ENCODE measurements around the gene ZNF133.

ZNF133 gene

DNA sequence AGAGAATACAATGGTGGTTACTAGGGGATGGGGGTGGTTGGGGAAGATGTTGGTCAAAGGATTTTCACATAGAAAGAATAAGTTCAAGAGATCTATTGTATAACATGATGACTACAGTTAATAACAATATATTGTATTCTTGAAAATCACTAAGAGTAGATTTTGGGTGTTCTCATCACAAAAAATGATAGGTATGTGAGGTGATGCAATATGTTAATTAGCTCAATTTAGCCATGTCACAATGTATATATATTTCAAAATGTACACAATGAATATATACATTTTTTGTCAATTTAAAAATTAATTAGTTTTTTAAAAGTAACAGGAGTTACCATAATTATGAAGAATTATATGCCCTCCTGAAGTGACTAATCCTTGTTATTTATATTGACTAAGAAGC, 22.3 kb downstream of the ZNF133 start:
- no peaks in the 10 kb centered on the region for H3K27me3 ChIP-seq (replicated peaks; ENCODE audit: insufficient read depth, low read length)
- H3F3A ChIP-seq (ENCODE audit: insufficient read depth, low read length), result no peaks in the 10 kb centered on the region
- H4K20me1 ChIP-seq (ENCODE audit: insufficient read depth, low read length), result no peaks in the 10 kb centered on the region
- H3K4me2 ChIP-seq (ENCODE audit: low read depth, low read length), result no peak overlapping the region
- no peaks in the 10 kb centered on the region for H3K9me2 ChIP-seq (replicated peaks; ENCODE audit: insufficient read depth, low read length)
- H3K27ac ChIP-seq (ENCODE audit: low read length), result no peak overlapping the region
- TF ChIP-seq CTCF (IDR thresholded peaks at IDR 0.05; ENCODE audit: low read length) (no peak), EZH2 (optimal IDR thresholded peaks at IDR 0.05; ENCODE audit: low read depth, low read length) (no peak), EZH2phosphoT487 (IDR thresholded peaks at IDR 0.05; ENCODE audit: low read length) (no peak)
- H2AFZ ChIP-seq (ENCODE audit: low read length), result no peak overlapping the region
- DNase-seq, result no peak
- H3K4me3 ChIP-seq (ENCODE audit: low read length), result no peak overlapping the region
- H3K79me2 ChIP-seq (ENCODE audit: low read length), result no peaks in the 10 kb centered on the region
- no peak overlapping the region for H3K9ac ChIP-seq (ENCODE audit: low read length)
- no peaks in the 10 kb centered on the region for H3K36me3 ChIP-seq (replicated peaks; ENCODE audit: insufficient read depth, low read length)
- no peaks in the 10 kb centered on the region for H3K9me3 ChIP-seq (replicated peaks; ENCODE audit: insufficient read depth, low read length)
- H3K4me1 ChIP-seq (ENCODE audit: low read length), result no peaks in the 10 kb centered on the region

- Histone ChIP-seq H3K9me3 (replicated peaks; ENCODE audit: insufficient read depth, low read length) (no peaks in the 10 kb centered on the region), H2AFZ (ENCODE audit: low read length) (no peak overlapping the region), H3K36me3 (replicated peaks; ENCODE audit: insufficient read depth, low read length) (no peaks in the 10 kb centered on the region), H3K9me2 (replicated peaks; ENCODE audit: insufficient read depth, low read length) (no peaks in the 10 kb centered on the region), H3K4me2 (ENCODE audit: low read depth, low read length) (no peak overlapping the region), H4K20me1 (ENCODE audit: insufficient read depth, low read length) (no peaks in the 10 kb centered on the region), H3K27me3 (replicated peaks; ENCODE audit: insufficient read depth, low read length) (no peaks in the 10 kb centered on the region), H3K79me2 (ENCODE audit: low read length) (no peaks in the 10 kb centered on the region), H3F3A (ENCODE audit: insufficient read depth, low read length) (no peaks in the 10 kb centered on the region), H3K27ac (ENCODE audit: low read length) (no peak overlapping the region), H3K4me1 (ENCODE audit: low read length) (no peaks in the 10 kb centered on the region), H3K4me3 (ENCODE audit: low read length) (no peak overlapping the region), H3K9ac (ENCODE audit: low read length) (no peak overlapping the region)
- DNase-seq, result no peak
- no peak for TF ChIP-seq EZH2 (optimal IDR thresholded peaks at IDR 0.05; ENCODE audit: low read depth, low read length)
- TF ChIP-seq EZH2phosphoT487 (IDR thresholded peaks at IDR 0.05; ENCODE audit: low read length), result no peak
- no peak for TF ChIP-seq CTCF (IDR thresholded peaks at IDR 0.05; ENCODE audit: low read length)
Measured at GRCh38 chr20:18312723-18313122, 24.4 kb downstream of the ZNF133 start.

DNA sequence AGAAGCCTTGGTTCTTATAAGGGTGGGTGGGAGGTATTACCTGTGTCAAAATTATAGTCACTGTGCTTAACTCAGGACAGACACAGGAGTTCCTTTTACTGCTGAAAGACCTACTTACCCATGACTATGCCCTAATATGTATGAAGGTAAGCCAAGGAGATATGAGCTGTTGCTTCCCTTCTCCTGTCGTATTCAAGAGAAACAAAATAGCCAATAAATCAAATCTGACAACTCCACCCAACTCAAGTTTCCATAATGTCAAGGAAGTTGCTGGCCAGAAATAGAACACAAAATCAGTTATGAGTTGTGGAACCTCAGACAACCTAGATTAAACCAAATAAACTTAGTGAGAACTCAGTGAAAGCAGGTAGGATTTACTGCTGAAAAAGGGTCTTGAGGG, 25.1 kb downstream of the ZNF133 start:
- Histone ChIP-seq H3K27ac (ENCODE audit: low read length) (no peak overlapping the region), H3K4me2 (ENCODE audit: low read depth, low read length) (no peak overlapping the region), H3K9ac (ENCODE audit: low read length) (no peak overlapping the region), H3K36me3 (replicated peaks; ENCODE audit: insufficient read depth, low read length) (no peaks in the 10 kb centered on the region), H2AFZ (ENCODE audit: low read length) (no peak overlapping the region), H3K4me1 (ENCODE audit: low read length) (no peaks in the 10 kb centered on the region), H3K79me2 (ENCODE audit: low read length) (no peaks in the 10 kb centered on the region), H3K27me3 (replicated peaks; ENCODE audit: insufficient read depth, low read length) (no peaks in the 10 kb centered on the region), H4K20me1 (ENCODE audit: insufficient read depth, low read length) (no peaks in the 10 kb centered on the region), H3K9me3 (replicated peaks; ENCODE audit: insufficient read depth, low read length) (no peaks in the 10 kb centered on the region), H3K9me2 (replicated peaks; ENCODE audit: insufficient read depth, low read length) (no peaks in the 10 kb centered on the region), H3K4me3 (ENCODE audit: low read length) (no peak overlapping the region), H3F3A (ENCODE audit: insufficient read depth, low read length) (no peaks in the 10 kb centered on the region)
- no peak for DNase-seq
- TF ChIP-seq EZH2 (optimal IDR thresholded peaks at IDR 0.05; ENCODE audit: low read depth, low read length) (no peak), EZH2phosphoT487 (IDR thresholded peaks at IDR 0.05; ENCODE audit: low read length) (no peak), CTCF (IDR thresholded peaks at IDR 0.05; ENCODE audit: low read length) (no peak)

Data from MM.1S (cell line).